ENCODE measurements around the gene MLIP.
A peak's percentile ranks its signal among the peaks of the same experiment; 100 is the strongest.
"Not testable (repeated sequence)": the region's sequence is repeated elsewhere in the genome, so short reads cannot be mapped to it uniquely, and the experiment has no call there.

MLIP gene

GRCh38 chr6:54236984-54237383 lies 125.7 kb downstream of the MLIP start:
- DNase-seq: no peak

GRCh38 chr6:54238396-54238795 lies 127.2 kb downstream of the MLIP start:
- no peak for DNase-seq

GRCh38 chr6:54243699-54244098 lies 132.5 kb downstream of the MLIP start:
- DNase-seq: no peak

- DNase-seq: peak; percentile 48
Measured at GRCh38 chr6:54244430-54244829, 133.2 kb downstream of the MLIP start.

GRCh38 chr6:54245265-54245664 lies 134.0 kb downstream of the MLIP start:
- no peak for DNase-seq

GRCh38 chr6:54248319-54248718 lies 137.1 kb downstream of the MLIP start:
- DNase-seq: no peak

GRCh38 chr6:54248994-54249393 lies 137.8 kb downstream of the MLIP start:
- no peak for DNase-seq

GRCh38 chr6:54249812-54250211 lies 138.6 kb downstream of the MLIP start:
- DNase-seq: not testable (repeated sequence)

- no peak for DNase-seq
Measured at GRCh38 chr6:54252496-54252895, 141.3 kb downstream of the MLIP start.

GRCh38 chr6:54252916-54253315 lies 141.7 kb downstream of the MLIP start:
- DNase-seq: no peak

GRCh38 chr6:54254886-54255285 lies 143.6 kb downstream of the MLIP start:
- DNase-seq: no peak

- no peak for DNase-seq
Measured at GRCh38 chr6:54255886-54256285, 144.6 kb downstream of the MLIP start.

GRCh38 chr6:54260025-54260424 lies 148.8 kb downstream of the MLIP start:
- DNase-seq: no peak

- no peak for DNase-seq
Measured at GRCh38 chr6:54262499-54262898, 151.3 kb downstream of the MLIP start.

- DNase-seq: peak; percentile 44
Measured at GRCh38 chr6:54262971-54263370, 151.7 kb downstream of the MLIP start.

- no peak for DNase-seq
Measured at GRCh38 chr6:54264581-54265272, 153.5 kb downstream of the MLIP start.

- no peak for DNase-seq
Measured at GRCh38 chr6:54266400-54266923, 155.2 kb downstream of the MLIP start.

- no peak for DNase-seq
Measured at GRCh38 chr6:54267798-54268197, 156.6 kb downstream of the MLIP start.

- DNase-seq: no peak
Measured at GRCh38 chr6:54273214-54273820, 162.1 kb downstream of the MLIP start.

- no peak for DNase-seq
Measured at GRCh38 chr6:54274383-54274782, 163.1 kb downstream of the MLIP start.

- peak; percentile 19 for DNase-seq
Measured at GRCh38 chr6:54282186-54282585, 170.9 kb downstream of the MLIP start.

GRCh38 chr6:54284161-54284860 lies 173.1 kb downstream of the MLIP start:
- DNase-seq: peak; percentile 49

GRCh38 chr6:54285595-54285994 lies 174.4 kb downstream of the MLIP start:
- no peak for DNase-seq

- no peak for DNase-seq
Measured at GRCh38 chr6:54286141-54286540, 174.9 kb downstream of the MLIP start.
